C1 segment of cervical spinal cord (tissue), 14 donors: Measurements from ENCODE around the gene MGA.
"Not testable (repeated sequence)": the region's sequence is repeated elsewhere in the genome, so short reads cannot be mapped to it uniquely, and the experiment has no call there.

Source experiments
- DNase-seq, 14 donors: peaks; one replicate each; lab custom pipeline; 2025; lab: John Stamatoyannopoulos, UW

MGA gene

GRCh38 chr15:41714291-41714690 lies 54.1 kb downstream of the MGA start:
- DNase-seq: no peak

- no peak for DNase-seq
These were observed 56.7 kb downstream of the MGA start for GRCh38 chr15:41716864-41717263.

- no peak for DNase-seq
These were observed 66.9 kb downstream of the MGA start for GRCh38 chr15:41727143-41727542.

- not testable (repeated sequence) for DNase-seq
These were observed 67.9 kb downstream of the MGA start for GRCh38 chr15:41728061-41728460.

- no peak for DNase-seq
These were observed 70.3 kb downstream of the MGA start for GRCh38 chr15:41730543-41730942.

- no peak for DNase-seq
These were observed 72.3 kb downstream of the MGA start for GRCh38 chr15:41732483-41732882.

- DNase-seq: no peak
These were observed 73.9 kb downstream of the MGA start for GRCh38 chr15:41734079-41734478.

- DNase-seq: no peak
These were observed 74.8 kb downstream of the MGA start for GRCh38 chr15:41735046-41735445.

- not testable (repeated sequence) for DNase-seq
These were observed 75.3 kb downstream of the MGA start for GRCh38 chr15:41735492-41735891.

- DNase-seq: no peak
These were observed 86.6 kb downstream of the MGA start for GRCh38 chr15:41746802-41747201.

GRCh38 chr15:41756198-41756597 lies 96.0 kb downstream of the MGA start:
- DNase-seq: no peak

- DNase-seq: peak in 7 of 14 donors; percentile 6 to 66 (median 22)
These were observed 112.6 kb downstream of the MGA start for GRCh38 chr15:41772720-41773331.

- no peak for DNase-seq
These were observed 113.1 kb downstream of the MGA start for GRCh38 chr15:41773332-41773728.

- DNase-seq: no peak
These were observed 113.5 kb downstream of the MGA start for GRCh38 chr15:41773729-41774061.

- DNase-seq: peak; percentile 68 to 97 (median 96)
These were observed 114.1 kb downstream of the MGA start, which contains the start of gene MAPKBP1 for GRCh38 chr15:41774062-41774881. TSS of gene MAPKBP1 (plus strand) at chr15:41774484. CDS start at chr15:41775276, 792 bp downstream.

GRCh38 chr15:41774882-41775417 lies 114.7 kb downstream of the MGA start:
- DNase-seq: peak in 4 of 14 donors; percentile 47 to 57 (median 50)

- DNase-seq: no peak
These were observed 115.4 kb downstream of the MGA start for GRCh38 chr15:41775651-41776050.

- no peak for DNase-seq
These were observed 117.3 kb downstream of the MGA start for GRCh38 chr15:41777421-41777973.

- no peak for DNase-seq
These were observed 118.3 kb downstream of the MGA start for GRCh38 chr15:41778521-41778920.

- no peak for DNase-seq
These were observed 119.5 kb downstream of the MGA start for GRCh38 chr15:41779662-41780157.

- DNase-seq: no peak
These were observed 120.1 kb downstream of the MGA start for GRCh38 chr15:41780266-41780665.

- DNase-seq: no peak
These were observed 120.5 kb downstream of the MGA start for GRCh38 chr15:41780727-41781126.
